SK-N-SH (cell line): ENCODE results near the gene IL17RC. TPM values are rescaled to one million over a fixed set of nuclear protein-coding genes. Genes with fewer than 3 reads are reported as not detected.
A peak's percentile ranks its signal among the peaks of the same experiment; 100 is the strongest.

ENCODE experiments used
- CTCF ChIA-PET: fragments of 300-600, 350-600 bp; formaldehyde crosslinking; extraction: SDS; loops from one replicate; lab custom pipeline; 2021; lab: Yijun Ruan, JAX
- POLR2A ChIA-PET: fragments of 350-600 bp; sonication (Branson Sonifier 250); formaldehyde crosslinking; extraction: SDS; loops from one replicate; lab custom pipeline; 2020; ENCODE audit warnings: antibody characterized with exemption, inconsistent platforms; lab: Yijun Ruan, JAX
- DNase-seq: peaks from one replicate; pipeline ENCODE4 v3.0.0; 2012
- H2AFZ ChIP-seq: fragments of 200-600 bp; sonication (generic); 2 replicates; pipeline ENCODE4 v1.8.1; 2016; ENCODE audit warnings: antibody characterized with exemption, mild to moderate bottlenecking, low read depth
- H3F3A ChIP-seq: fragments of 200-600 bp; sonication (generic); replicated peaks from 2 replicates; pipeline ENCODE3; 2016; ENCODE audit warnings: antibody characterized with exemption, mild to moderate bottlenecking; ENCODE audit not compliant: insufficient read depth
- H3K27ac ChIP-seq, 2 experiments: fragments of 200-500 bp in 1 of 2; fragments of 200-600 bp in 1 of 2; sonication (Bioruptor generic) in 1 of 2; sonication (generic), shearing (Covaris generic) in 1 of 2; 2 replicates each; pipeline versions ENCODE4 v1.5.1 to v1.6.1; 2014 to 2016; ENCODE audit warnings: low read depth in 2 of 2, inconsistent platforms in 1 of 2, low read length in 1 of 2, mild to moderate bottlenecking in 1 of 2, mixed read lengths in 1 of 2
- H3K27me3 ChIP-seq: fragments of 200-600 bp; sonication (generic), shearing (Covaris generic); 2 replicates; pipeline ENCODE4 v1.6.1; 2016; ENCODE audit warnings: mixed run types; ENCODE audit not compliant: insufficient read depth
- H3K36me3 ChIP-seq, 2 experiments: fragments of 200-500 bp in 1 of 2; fragments of 200-600 bp in 1 of 2; sonication (Bioruptor generic) in 1 of 2; sonication (generic) in 1 of 2; replicated peaks in 1 of 2; 2 replicates each; pipeline versions ENCODE3 to v1.5.1; 2014 to 2016; ENCODE audit warnings: low read length in 1 of 2, mild to moderate bottlenecking in 1 of 2; ENCODE audit not compliant: insufficient read depth in 2 of 2, control insufficient read depth in 1 of 2
- H3K4me1 ChIP-seq, 2 experiments: fragments of 200-500 bp in 1 of 2; fragments of 200-600 bp in 1 of 2; sonication (Bioruptor generic) in 1 of 2; sonication (generic), shearing (Covaris generic) in 1 of 2; 2 replicates each; pipeline versions ENCODE4 v1.5.1 to v1.6.1; 2014 to 2016; ENCODE audit warnings: low read depth in 1 of 2, low read length in 1 of 2, mixed run types in 1 of 2; ENCODE audit not compliant: insufficient read depth in 2 of 2, control insufficient read depth in 1 of 2
- H3K4me2 ChIP-seq: fragments of 200-600 bp; sonication (generic), shearing (Covaris generic); 2 replicates; pipeline ENCODE4 v1.6.1; 2017; ENCODE audit warnings: mixed run types
- H3K4me3 ChIP-seq, 2 experiments: fragments of 200-500 bp in 1 of 2; fragments of 200-600 bp in 1 of 2; sonication (Bioruptor generic) in 1 of 2; sonication (generic), shearing (Covaris generic) in 1 of 2; 2 replicates each; pipeline versions ENCODE4 v1.5.1 to v1.8.1; 2014 to 2016; ENCODE audit warnings: low read depth in 2 of 2, inconsistent platforms in 1 of 2, low read length in 1 of 2, mild to moderate bottlenecking in 1 of 2, mixed read lengths in 1 of 2, moderate library complexity in 1 of 2
- H3K79me2 ChIP-seq: fragments of 200-600 bp; sonication (generic); 2 replicates; pipeline ENCODE4 v1.8.1; 2017; ENCODE audit warnings: mild to moderate bottlenecking; ENCODE audit not compliant: insufficient read depth
- H3K9ac ChIP-seq: fragments of 200-600 bp; sonication (generic); 2 replicates; pipeline ENCODE4 v1.6.1; 2017; ENCODE audit warnings: mixed run types
- H3K9me2 ChIP-seq: fragments of 200-600 bp; sonication (generic); 2 replicates; pipeline ENCODE4 v1.6.1; 2017; ENCODE audit warnings: mixed run types
- H3K9me3 ChIP-seq: fragments of 200-600 bp; sonication (generic); 2 replicates; pipeline ENCODE4 v1.6.1; 2017; ENCODE audit warnings: mixed run types, mild to moderate bottlenecking, moderate library complexity
- H4K20me1 ChIP-seq: fragments of 200-600 bp; sonication (generic); 2 replicates; pipeline ENCODE4 v1.6.1; 2017; ENCODE audit warnings: mild to moderate bottlenecking, mixed run types; ENCODE audit not compliant: insufficient read depth
- CHD2 ChIP-seq: fragments of 150-350 bp; IDR thresholded peaks from 2 replicates; pipeline ENCODE4 v1.6.1; 2018; ENCODE audit warnings: low read length; ENCODE audit not compliant: partially characterized antibody
- FOXM1 ChIP-seq: IDR thresholded peaks from 2 replicates; pipeline ENCODE4 v1.4.0; 2012; ENCODE audit warnings: low read depth, mild to moderate bottlenecking
- GABPA ChIP-seq: IDR thresholded peaks from 2 replicates; pipeline ENCODE4 v1.4.0; 2012; ENCODE audit warnings: low read depth, mild to moderate bottlenecking
- RAD21 ChIP-seq: IDR thresholded peaks from 2 replicates; pipeline ENCODE4 v1.6.1; 2012; ENCODE audit warnings: mild to moderate bottlenecking, low read length
- RCOR1 ChIP-seq: fragments of 150-350 bp; IDR thresholded peaks from 2 replicates; pipeline ENCODE4 v1.6.1; 2017; ENCODE audit warnings: antibody characterized with exemption, low read length
- RFX5 ChIP-seq: IDR thresholded peaks from 2 replicates; pipeline ENCODE4 v1.6.1; 2012; ENCODE audit warnings: mild to moderate bottlenecking, improper control_type of control experiment, low read length
- TCF12 ChIP-seq: IDR thresholded peaks from 2 replicates; pipeline ENCODE4 v1.4.0; 2012
- WGBS: methylation state at CpG from one replicate; pipeline ENCODE4 v1.1.6; 2017; ENCODE audit warnings: low lambda C conversion rate; 5-methylcytosine and 5-hydroxymethylcytosine counted together
- polyA plus RNA-seq, 3 experiments: library from polyadenylated mRNA; depleted of rRNA; stranded (reverse); fragments of >200 nt; gene quantifications; 2 replicates each; pipeline ENCODE4 v1.2.3, GENCODE V29; 2012
- TF ChIP-seq, protein P1 (sequence below): IDR thresholded peaks from 2 replicates; pipeline ENCODE4 v1.4.0; 2012; ENCODE audit warnings: low read depth, borderline replicate concordance
- TF ChIP-seq, protein P2 (sequence below): fragments of 150-350 bp; IDR thresholded peaks from 2 replicates; pipeline ENCODE4 v1.6.1; 2016; ENCODE audit warnings: mild to moderate bottlenecking, low read depth, low read length
- TF ChIP-seq, protein P3 (sequence below): IDR thresholded peaks from 2 replicates; pipeline ENCODE4; 2012
- TF ChIP-seq, protein P4 (sequence below): IDR thresholded peaks from 2 replicates; pipeline ENCODE4 v1.4.0; 2012; ENCODE audit warnings: low read depth, borderline replicate concordance
- TF ChIP-seq, protein P5 (sequence below): IDR thresholded peaks from 2 replicates; pipeline ENCODE4 v1.4.0; 2012; ENCODE audit warnings: low read depth

The IL17RC gene
- polyA plus RNA-seq, 1 of the 3 experiments (the other 2 are of a cell fraction) = 17.3 TPM

DNA sequence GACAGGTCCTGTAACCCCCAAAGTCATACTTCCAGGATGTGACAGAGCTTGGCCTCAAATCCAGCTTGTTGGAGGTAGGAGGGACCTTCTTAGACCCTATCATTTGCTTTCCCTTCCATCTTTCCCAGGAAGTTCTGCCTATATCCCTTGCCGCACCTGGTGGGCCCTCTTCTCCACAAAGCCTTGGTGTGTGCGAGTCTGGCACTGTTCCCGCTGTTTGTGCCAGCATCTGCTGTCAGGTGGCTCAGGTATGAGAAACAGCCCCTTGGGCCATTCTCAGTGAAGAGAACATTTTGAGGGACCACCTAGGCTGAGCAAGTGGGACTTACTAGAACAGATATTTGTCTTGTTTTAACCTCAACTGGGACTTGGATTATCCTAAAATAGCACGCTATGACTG, 13.0 kb upstream of the IL17RC start:
- ChIA-PET POLR2A (interaction anchor here (1.8 kb wide), 1 partner anchor 11 kb away, joined by 5 read pairs; no protein-coding TSS in a partner anchor), CTCF (interaction anchor here (1.0 kb wide), 1 partner anchor 11 kb away, joined by 3 read pairs; no protein-coding TSS in a partner anchor)
- H3K4me2 ChIP-seq = peak overlapping the region; percentile 73; the same call in 1 of the 2 replicates
- no peak overlapping the region for H3K4me3 ChIP-seq
- no peaks in the 10 kb centered on the region for H4K20me1 ChIP-seq
- no peak for TF ChIP-seq FOXM1
- TF ChIP-seq, protein P1, sequence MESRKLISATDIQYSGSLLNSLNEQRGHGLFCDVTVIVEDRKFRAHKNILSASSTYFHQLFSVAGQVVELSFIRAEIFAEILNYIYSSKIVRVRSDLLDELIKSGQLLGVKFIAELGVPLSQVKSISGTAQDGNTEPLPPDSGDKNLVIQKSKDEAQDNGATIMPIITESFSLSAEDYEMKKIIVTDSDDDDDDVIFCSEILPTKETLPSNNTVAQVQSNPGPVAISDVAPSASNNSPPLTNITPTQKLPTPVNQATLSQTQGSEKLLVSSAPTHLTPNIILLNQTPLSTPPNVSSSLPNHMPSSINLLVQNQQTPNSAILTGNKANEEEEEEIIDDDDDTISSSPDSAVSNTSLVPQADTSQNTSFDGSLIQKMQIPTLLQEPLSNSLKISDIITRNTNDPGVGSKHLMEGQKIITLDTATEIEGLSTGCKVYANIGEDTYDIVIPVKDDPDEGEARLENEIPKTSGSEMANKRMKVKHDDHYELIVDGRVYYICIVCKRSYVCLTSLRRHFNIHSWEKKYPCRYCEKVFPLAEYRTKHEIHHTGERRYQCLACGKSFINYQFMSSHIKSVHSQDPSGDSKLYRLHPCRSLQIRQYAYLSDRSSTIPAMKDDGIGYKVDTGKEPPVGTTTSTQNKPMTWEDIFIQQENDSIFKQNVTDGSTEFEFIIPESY = no peak
- no peak for TF ChIP-seq RCOR1
- TF ChIP-seq, protein P2, sequence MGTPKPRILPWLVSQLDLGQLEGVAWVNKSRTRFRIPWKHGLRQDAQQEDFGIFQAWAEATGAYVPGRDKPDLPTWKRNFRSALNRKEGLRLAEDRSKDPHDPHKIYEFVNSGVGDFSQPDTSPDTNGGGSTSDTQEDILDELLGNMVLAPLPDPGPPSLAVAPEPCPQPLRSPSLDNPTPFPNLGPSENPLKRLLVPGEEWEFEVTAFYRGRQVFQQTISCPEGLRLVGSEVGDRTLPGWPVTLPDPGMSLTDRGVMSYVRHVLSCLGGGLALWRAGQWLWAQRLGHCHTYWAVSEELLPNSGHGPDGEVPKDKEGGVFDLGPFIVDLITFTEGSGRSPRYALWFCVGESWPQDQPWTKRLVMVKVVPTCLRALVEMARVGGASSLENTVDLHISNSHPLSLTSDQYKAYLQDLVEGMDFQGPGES = no peak
- TF ChIP-seq, protein P3, sequence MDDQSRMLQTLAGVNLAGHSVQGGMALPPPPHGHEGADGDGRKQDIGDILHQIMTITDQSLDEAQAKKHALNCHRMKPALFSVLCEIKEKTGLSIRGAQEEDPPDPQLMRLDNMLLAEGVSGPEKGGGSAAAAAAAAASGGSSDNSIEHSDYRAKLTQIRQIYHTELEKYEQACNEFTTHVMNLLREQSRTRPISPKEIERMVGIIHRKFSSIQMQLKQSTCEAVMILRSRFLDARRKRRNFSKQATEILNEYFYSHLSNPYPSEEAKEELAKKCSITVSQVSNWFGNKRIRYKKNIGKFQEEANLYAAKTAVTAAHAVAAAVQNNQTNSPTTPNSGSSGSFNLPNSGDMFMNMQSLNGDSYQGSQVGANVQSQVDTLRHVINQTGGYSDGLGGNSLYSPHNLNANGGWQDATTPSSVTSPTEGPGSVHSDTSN = no peak
- TF ChIP-seq, protein P4, sequence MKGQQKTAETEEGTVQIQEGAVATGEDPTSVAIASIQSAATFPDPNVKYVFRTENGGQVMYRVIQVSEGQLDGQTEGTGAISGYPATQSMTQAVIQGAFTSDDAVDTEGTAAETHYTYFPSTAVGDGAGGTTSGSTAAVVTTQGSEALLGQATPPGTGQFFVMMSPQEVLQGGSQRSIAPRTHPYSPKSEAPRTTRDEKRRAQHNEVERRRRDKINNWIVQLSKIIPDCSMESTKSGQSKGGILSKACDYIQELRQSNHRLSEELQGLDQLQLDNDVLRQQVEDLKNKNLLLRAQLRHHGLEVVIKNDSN = no peak
- no peak for TF ChIP-seq RAD21
- TF ChIP-seq, protein P5, sequence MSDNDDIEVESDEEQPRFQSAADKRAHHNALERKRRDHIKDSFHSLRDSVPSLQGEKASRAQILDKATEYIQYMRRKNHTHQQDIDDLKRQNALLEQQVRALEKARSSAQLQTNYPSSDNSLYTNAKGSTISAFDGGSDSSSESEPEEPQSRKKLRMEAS = no peak
- no peak for TF ChIP-seq RFX5
- TF ChIP-seq CHD2 = no peak
- no peak for TF ChIP-seq GABPA
- no peak for TF ChIP-seq TCF12
- 95% methylated on average over 4 of the region's 4 CpGs for WGBS
- H3K9me2 ChIP-seq = no peaks in the 10 kb centered on the region
- H3K27me3 ChIP-seq = no peaks in the 10 kb centered on the region
- peak overlapping the region; percentile 91; the same call in 1 of the 2 replicates for H2AFZ ChIP-seq
- H3K9ac ChIP-seq = no peak overlapping the region
- peaks cover 3% of the 10 kb centered on the region for H3F3A ChIP-seq
- peak overlapping the region in 1 of 2 experiments; percentile 86; a peak in 2 of 4 replicates for H3K27ac ChIP-seq
- no peaks in the 10 kb centered on the region for H3K36me3 ChIP-seq
- no peaks in the 10 kb centered on the region for H3K79me2 ChIP-seq
- no peaks in the 10 kb centered on the region for H3K9me3 ChIP-seq
- no peak for DNase-seq
- H3K4me1 ChIP-seq = peaks cover 0 to 12% of the 10 kb centered on the region in 2 experiments; a peak in 2 of 4 replicates
